HFF-Myc (cell line): ENCODE measurements around the gene TGDS.
"Not testable (repeated sequence)": the region's sequence is repeated elsewhere in the genome, so short reads cannot be mapped to it uniquely, and the experiment has no call there.

ENCODE experiments used
- DNase-seq: peaks from one replicate; pipeline ENCODE4 v3.0.0-alpha.2; 2011; ENCODE audit warnings: low read depth; ENCODE audit errors: extremely low read depth
- H3K4me3 ChIP-seq: replicated peaks from 2 replicates; pipeline ENCODE4 v1.5.1; 2011; ENCODE audit warnings: low read depth, mild to moderate bottlenecking, control low read depth, low read length
- TF ChIP-seq, protein P1 (sequence below): IDR thresholded peaks from 2 replicates; pipeline ENCODE4 v1.5.1; 2012; ENCODE audit warnings: mild to moderate bottlenecking, low read depth, low read length, control low read depth; ENCODE audit errors: missing control alignments

Gene TGDS

GRCh38 chr13:94535231-94535630, 60.7 kb downstream of the TGDS start:
- DNase-seq: no peak
- TF ChIP-seq, protein P1, sequence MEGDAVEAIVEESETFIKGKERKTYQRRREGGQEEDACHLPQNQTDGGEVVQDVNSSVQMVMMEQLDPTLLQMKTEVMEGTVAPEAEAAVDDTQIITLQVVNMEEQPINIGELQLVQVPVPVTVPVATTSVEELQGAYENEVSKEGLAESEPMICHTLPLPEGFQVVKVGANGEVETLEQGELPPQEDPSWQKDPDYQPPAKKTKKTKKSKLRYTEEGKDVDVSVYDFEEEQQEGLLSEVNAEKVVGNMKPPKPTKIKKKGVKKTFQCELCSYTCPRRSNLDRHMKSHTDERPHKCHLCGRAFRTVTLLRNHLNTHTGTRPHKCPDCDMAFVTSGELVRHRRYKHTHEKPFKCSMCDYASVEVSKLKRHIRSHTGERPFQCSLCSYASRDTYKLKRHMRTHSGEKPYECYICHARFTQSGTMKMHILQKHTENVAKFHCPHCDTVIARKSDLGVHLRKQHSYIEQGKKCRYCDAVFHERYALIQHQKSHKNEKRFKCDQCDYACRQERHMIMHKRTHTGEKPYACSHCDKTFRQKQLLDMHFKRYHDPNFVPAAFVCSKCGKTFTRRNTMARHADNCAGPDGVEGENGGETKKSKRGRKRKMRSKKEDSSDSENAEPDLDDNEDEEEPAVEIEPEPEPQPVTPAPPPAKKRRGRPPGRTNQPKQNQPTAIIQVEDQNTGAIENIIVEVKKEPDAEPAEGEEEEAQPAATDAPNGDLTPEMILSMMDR: no peak
- no peak overlapping the region for H3K4me3 ChIP-seq

DNA sequence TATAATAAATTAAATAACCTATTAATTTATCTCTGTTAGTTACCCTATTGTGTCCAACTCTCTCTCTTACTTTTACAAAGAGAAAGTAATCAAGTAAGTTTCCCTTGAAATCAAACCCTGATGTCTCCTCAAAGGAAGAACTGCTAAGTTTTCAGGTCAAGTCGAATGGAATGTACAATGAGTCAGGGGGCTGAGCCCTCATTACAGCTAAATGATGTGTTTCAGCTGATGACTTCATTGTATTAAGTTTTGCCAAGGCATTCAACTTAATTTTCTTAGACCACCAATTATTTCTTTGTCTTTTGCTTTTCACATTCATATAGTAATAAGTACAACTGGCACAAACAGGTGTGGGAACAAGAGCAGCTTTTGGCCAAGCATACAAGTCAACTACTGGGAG, 61.8 kb downstream of the TGDS start:
- DNase-seq: no peak
- H3K4me3 ChIP-seq: no peak overlapping the region
- TF ChIP-seq, protein P1: no peak

GRCh38 chr13:94532278-94532677, 63.7 kb downstream of the TGDS start:
- not testable (repeated sequence) for H3K4me3 ChIP-seq, DNase-seq

DNA sequence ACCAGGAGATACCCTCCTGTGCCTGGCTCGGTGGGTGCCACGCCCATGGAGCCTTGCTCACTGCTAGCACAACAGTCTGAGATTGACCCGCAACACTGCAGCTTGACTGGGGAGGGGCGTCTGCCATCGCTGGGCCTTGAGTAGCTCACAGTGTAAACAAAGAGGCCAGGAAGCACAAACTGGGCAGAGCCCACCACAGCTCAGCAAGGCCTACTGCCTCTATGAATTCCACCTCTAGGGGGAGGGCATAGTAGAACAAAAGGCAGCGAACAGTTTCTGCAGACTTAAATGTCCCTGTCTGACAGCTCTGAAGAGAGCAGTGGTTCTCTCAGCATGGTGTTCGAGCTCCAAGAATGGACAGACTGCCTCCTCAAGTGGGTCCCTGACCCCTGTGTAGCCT, 69.0 kb downstream of the TGDS start:
- not testable (repeated sequence) for DNase-seq, H3K4me3 ChIP-seq

- TF ChIP-seq, protein P1: no peak
- no peak for DNase-seq
Observed at GRCh38 chr13:94525781-94526180, 70.2 kb downstream of the TGDS start.

DNA sequence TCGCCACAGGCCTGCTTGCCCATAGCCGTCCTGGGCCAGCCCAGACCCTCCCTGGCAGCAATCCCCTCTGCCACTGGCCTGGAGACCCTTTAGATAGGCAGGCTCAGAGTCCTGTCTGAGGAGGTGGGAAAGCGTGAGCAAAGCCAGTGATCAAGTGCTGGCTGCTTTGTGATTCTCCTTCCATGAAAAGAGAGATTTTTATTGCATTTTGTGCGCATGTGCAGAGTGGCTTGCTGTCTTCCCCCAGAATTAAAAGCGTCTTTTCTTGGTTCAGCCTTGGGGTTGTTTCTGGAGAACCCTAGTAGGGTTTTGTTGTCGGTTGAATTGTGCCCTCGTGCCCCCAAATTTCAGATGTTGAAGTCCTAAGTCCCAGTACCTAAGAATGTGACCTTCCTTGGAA, 71.5 kb downstream of the TGDS start:
- no peak for DNase-seq
- no peak overlapping the region for H3K4me3 ChIP-seq
- TF ChIP-seq, protein P1: no peak

More at GRCh38 chr13:94525781-94526180, 70.2 kb downstream of the TGDS start:
- H3K4me3 ChIP-seq: no peak overlapping the region
